Measurements from ENCODE around the gene NDST1.

NDST1 gene

DNA sequence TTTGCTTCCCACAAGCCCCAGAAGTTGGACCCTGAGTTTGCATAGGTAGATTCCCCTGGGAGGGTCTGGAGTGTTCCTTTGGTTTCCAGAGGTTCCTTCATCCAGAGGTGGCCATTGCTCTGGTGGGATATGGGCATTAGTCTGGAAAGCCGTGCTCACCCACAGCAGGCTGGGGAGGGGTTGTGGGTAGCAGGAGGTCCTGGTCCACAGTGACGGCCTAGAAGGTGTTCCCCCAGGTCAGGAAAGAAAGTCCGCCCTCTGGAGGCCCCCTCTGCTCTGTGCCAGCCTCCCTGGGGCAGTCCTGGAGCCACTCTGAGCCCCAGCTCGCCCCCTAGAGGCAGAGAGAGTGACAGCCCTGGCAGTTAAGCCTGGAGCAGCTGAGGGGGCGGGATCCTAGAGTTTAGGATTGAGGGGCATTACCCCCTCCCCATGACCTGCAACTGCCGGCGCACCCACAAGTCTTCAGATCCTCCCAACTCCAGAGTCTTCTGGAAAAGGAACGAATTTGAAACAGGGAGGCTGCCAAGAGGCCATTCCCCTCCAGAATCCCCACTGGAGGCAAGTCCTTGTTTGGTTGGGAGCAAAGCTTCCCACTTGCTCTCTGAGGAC is 36.8 kb downstream of the NDST1 start:
- Histone ChIP-seq H3K4me3 (ENCODE audit: insufficient read depth, low read length, poor library complexity, severe bottlenecking) (no peak overlapping the region), H4K20me1 (ENCODE audit: low read depth, low read length) (no peaks in the 10 kb centered on the region), H2AFZ (ENCODE audit: low read depth, low read length, severe bottlenecking) (no peak overlapping the region), H3K4me2 (ENCODE audit: low read depth, low read length, poor library complexity, severe bottlenecking) (no peak overlapping the region), H3K9me3 (ENCODE audit: insufficient read depth, low read length) (no peaks in the 10 kb centered on the region), H3K79me2 (ENCODE audit: insufficient read depth, low read length) (no peaks in the 10 kb centered on the region), H3K9ac (ENCODE audit: low read length) (no peak overlapping the region), H3K36me3 (ENCODE audit: low read length) (no peaks in the 10 kb centered on the region), H3K9me2 (replicated peaks; ENCODE audit: insufficient read depth, low read length) (no peaks in the 10 kb centered on the region), H3K27ac (ENCODE audit: low read depth, low read length) (no peak overlapping the region), H3F3A (ENCODE audit: insufficient read depth) (no peaks in the 10 kb centered on the region), H3K27me3 (ENCODE audit: low read length) (no peaks in the 10 kb centered on the region)
- TF ChIP-seq, protein P1, sequence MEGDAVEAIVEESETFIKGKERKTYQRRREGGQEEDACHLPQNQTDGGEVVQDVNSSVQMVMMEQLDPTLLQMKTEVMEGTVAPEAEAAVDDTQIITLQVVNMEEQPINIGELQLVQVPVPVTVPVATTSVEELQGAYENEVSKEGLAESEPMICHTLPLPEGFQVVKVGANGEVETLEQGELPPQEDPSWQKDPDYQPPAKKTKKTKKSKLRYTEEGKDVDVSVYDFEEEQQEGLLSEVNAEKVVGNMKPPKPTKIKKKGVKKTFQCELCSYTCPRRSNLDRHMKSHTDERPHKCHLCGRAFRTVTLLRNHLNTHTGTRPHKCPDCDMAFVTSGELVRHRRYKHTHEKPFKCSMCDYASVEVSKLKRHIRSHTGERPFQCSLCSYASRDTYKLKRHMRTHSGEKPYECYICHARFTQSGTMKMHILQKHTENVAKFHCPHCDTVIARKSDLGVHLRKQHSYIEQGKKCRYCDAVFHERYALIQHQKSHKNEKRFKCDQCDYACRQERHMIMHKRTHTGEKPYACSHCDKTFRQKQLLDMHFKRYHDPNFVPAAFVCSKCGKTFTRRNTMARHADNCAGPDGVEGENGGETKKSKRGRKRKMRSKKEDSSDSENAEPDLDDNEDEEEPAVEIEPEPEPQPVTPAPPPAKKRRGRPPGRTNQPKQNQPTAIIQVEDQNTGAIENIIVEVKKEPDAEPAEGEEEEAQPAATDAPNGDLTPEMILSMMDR (IDR thresholded peaks at IDR 0.05; ENCODE audit: insufficient read depth, low read length, poor library complexity, severe bottlenecking): peak; percentile 96
- no peak for TF ChIP-seq EZH2phosphoT487 (conservative IDR thresholded peaks at IDR 0.05; ENCODE audit: low read length)

DNA sequence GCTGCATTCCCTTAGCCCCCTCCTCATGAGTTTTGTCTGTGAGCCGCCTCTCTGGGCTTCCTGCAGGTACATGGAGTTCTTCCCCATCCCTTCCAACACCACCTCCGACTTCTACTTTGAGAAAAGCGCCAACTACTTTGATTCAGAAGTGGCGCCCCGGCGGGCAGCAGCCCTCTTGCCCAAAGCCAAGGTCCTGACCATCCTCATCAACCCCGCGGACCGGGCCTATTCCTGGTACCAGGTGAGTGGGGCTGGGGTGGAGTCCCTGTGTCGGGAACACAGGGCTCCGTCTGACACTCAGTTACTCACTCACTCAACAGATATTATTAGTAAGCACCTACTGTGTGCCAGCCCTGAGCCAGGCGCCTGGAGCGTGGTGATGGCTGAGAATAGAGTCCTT is 37.3 kb downstream of the NDST1 start:
- no peak overlapping the region for H3K27ac ChIP-seq (ENCODE audit: low read depth, low read length)
- no peaks in the 10 kb centered on the region for H3K9me3 ChIP-seq (ENCODE audit: insufficient read depth, low read length)
- no peaks in the 10 kb centered on the region for H3F3A ChIP-seq (ENCODE audit: insufficient read depth)
- no peak overlapping the region for H3K4me3 ChIP-seq (ENCODE audit: insufficient read depth, low read length, poor library complexity, severe bottlenecking)
- no peaks in the 10 kb centered on the region for H3K9me2 ChIP-seq (replicated peaks; ENCODE audit: insufficient read depth, low read length)
- H3K4me2 ChIP-seq (ENCODE audit: low read depth, low read length, poor library complexity, severe bottlenecking): no peak overlapping the region
- H3K9ac ChIP-seq (ENCODE audit: low read length): no peak overlapping the region
- H2AFZ ChIP-seq (ENCODE audit: low read depth, low read length, severe bottlenecking): no peak overlapping the region
- H3K27me3 ChIP-seq (ENCODE audit: low read length): no peaks in the 10 kb centered on the region
- TF ChIP-seq, protein P1 (IDR thresholded peaks at IDR 0.05; ENCODE audit: insufficient read depth, low read length, poor library complexity, severe bottlenecking): no peak
- no peaks in the 10 kb centered on the region for H4K20me1 ChIP-seq (ENCODE audit: low read depth, low read length)
- no peaks in the 10 kb centered on the region for H3K79me2 ChIP-seq (ENCODE audit: insufficient read depth, low read length)
- no peaks in the 10 kb centered on the region for H3K36me3 ChIP-seq (ENCODE audit: low read length)

DNA sequence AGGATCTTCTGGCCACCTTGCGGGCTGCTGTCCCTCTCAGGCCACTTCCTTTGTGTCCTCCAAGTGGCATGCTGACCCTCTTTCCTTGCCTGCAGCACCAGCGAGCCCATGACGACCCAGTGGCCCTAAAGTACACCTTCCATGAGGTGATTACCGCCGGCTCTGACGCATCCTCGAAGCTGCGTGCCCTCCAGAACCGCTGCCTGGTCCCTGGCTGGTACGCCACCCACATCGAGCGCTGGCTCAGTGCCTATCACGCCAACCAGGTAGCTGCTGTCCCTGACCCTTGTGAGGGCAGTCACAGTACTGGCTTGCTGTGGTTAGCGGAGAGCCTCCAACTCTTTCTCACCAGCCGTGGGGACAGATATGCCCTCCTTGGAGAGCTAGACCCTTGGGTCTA is 40.2 kb downstream of the NDST1 start:
- Histone ChIP-seq H3K9me2 (replicated peaks; ENCODE audit: insufficient read depth, low read length) (no peaks in the 10 kb centered on the region), H3K27me3 (ENCODE audit: low read length) (no peaks in the 10 kb centered on the region), H2AFZ (ENCODE audit: low read depth, low read length, severe bottlenecking) (no peak overlapping the region), H3K9ac (ENCODE audit: low read length) (no peak overlapping the region), H3K36me3 (ENCODE audit: low read length) (no peaks in the 10 kb centered on the region), H3K27ac (ENCODE audit: low read depth, low read length) (no peak overlapping the region), H3K79me2 (ENCODE audit: insufficient read depth, low read length) (no peaks in the 10 kb centered on the region), H4K20me1 (ENCODE audit: low read depth, low read length) (no peaks in the 10 kb centered on the region), H3K4me2 (ENCODE audit: low read depth, low read length, poor library complexity, severe bottlenecking) (no peak overlapping the region), H3F3A (ENCODE audit: insufficient read depth) (no peaks in the 10 kb centered on the region), H3K4me3 (ENCODE audit: insufficient read depth, low read length, poor library complexity, severe bottlenecking) (no peak overlapping the region), H3K9me3 (ENCODE audit: insufficient read depth, low read length) (no peaks in the 10 kb centered on the region)
- TF ChIP-seq, protein P1 (IDR thresholded peaks at IDR 0.05; ENCODE audit: insufficient read depth, low read length, poor library complexity, severe bottlenecking): no peak
- no peak for TF ChIP-seq EZH2phosphoT487 (conservative IDR thresholded peaks at IDR 0.05; ENCODE audit: low read length)
